Peyer's patch (tissue), 4 donors: ENCODE measurements around the gene ANKH. TPM values are rescaled to one million over a fixed set of nuclear protein-coding genes. Genes with fewer than 3 reads are reported as not detected.

Experiments
- DNase-seq, 3 donors: peaks; one replicate each; pipeline ENCODE4 v3.0.0-alpha.2; 2017 to 2019
- H3K27ac ChIP-seq, 4 donors: fragments of 200-600 bp; sonication (generic); one replicate each; pipeline ENCODE4 v1.5.1; 2016 to 2019
- H3K27me3 ChIP-seq, 2 donors: fragments of 200-600 bp; sonication (generic); one replicate each; pipeline ENCODE4 v1.5.1; 2019
- H3K36me3 ChIP-seq, 3 donors: fragments of 200-600 bp; sonication (generic); one replicate each; pipeline ENCODE4 v1.5.1; 2016 to 2019
- H3K4me1 ChIP-seq, 4 donors: fragments of 200-600 bp; sonication (generic); one replicate each; pipeline ENCODE4 v1.5.1; 2016 to 2019
- H3K4me3 ChIP-seq, 4 donors: fragments of 200-600 bp; sonication (generic); 1 replicate in 3 of 4; 2 replicates in 1 of 4; pipeline ENCODE4 v1.5.1; 2016 to 2019; ENCODE audit warnings: mild to moderate bottlenecking in 1 of 4
- H3K9me3 ChIP-seq, 4 donors: fragments of 200-600 bp; sonication (generic); one replicate each; pipeline ENCODE4 v1.5.1; 2016 to 2019; ENCODE audit warnings: mild to moderate bottlenecking in 1 of 4
- CTCF ChIP-seq, 6 experiments: fragments of 450-650 bp in 4 of 6; fragments of 200-600 bp in 2 of 6; sonication (generic) in 1 of 6; IDR thresholded peaks; one replicate each; pipeline ENCODE4 v1.5.1; 2017 to 2019; ENCODE audit warnings: antibody characterized with exemption in 6 of 6, mild to moderate bottlenecking in 3 of 6, moderate library complexity in 1 of 6
- POLR2A ChIP-seq, 2 donors: fragments of 450-650 bp; IDR thresholded peaks; one replicate each; pipeline ENCODE4 v1.5.1; 2017; ENCODE audit warnings: antibody characterized with exemption in 2 of 2, mild to moderate bottlenecking in 2 of 2, moderate library complexity in 2 of 2
- total RNA-seq, 4 donors: library from RNA; depleted of rRNA; stranded (reverse); fragments of >200 nt; gene quantifications; one replicate each; pipeline ENCODE4 v1.1.0, GENCODE V29; 2016

ANKH gene
- total RNA-seq, 4 donors from 2014 or later, result 28.9 to 98.0 (median 96.1) TPM

- H3K27ac ChIP-seq, result peak overlapping the region in 3 of 4 donors; percentile 40 to 77 (median 45)
- H3K9me3 ChIP-seq, result no peaks in the 10 kb centered on the region
- no peak for TF ChIP-seq CTCF (IDR thresholded peaks at IDR 0.05)
- H3K4me3 ChIP-seq, result no peak overlapping the region
- H3K36me3 ChIP-seq, result no peaks in the 10 kb centered on the region
- no peak for DNase-seq
- no peaks in the 10 kb centered on the region for H3K27me3 ChIP-seq
- H3K4me1 ChIP-seq, result peaks cover 0 to 6% (median 0%) of the 10 kb centered on the region in 4 donors
These were observed 23.2 kb upstream of the ANKH start for GRCh38 chr5:14894748-14895147.

GRCh38 chr5:14893381-14893780, 21.8 kb upstream of the ANKH start:
- no peaks in the 10 kb centered on the region for H3K9me3 ChIP-seq
- DNase-seq, result no peak
- peaks cover 0 to 6% (median 0%) of the 10 kb centered on the region in 4 donors for H3K4me1 ChIP-seq
- TF ChIP-seq CTCF (IDR thresholded peaks at IDR 0.05) (no peak), POLR2A (IDR thresholded peaks at IDR 0.05) (no peak)
- no peaks in the 10 kb centered on the region for H3K27me3 ChIP-seq
- peak overlapping the region in 1 of 4 donors; percentile 42 for H3K27ac ChIP-seq
- no peak overlapping the region for H3K4me3 ChIP-seq
- no peaks in the 10 kb centered on the region for H3K36me3 ChIP-seq

- Histone ChIP-seq H3K4me3 (no peak overlapping the region), H3K36me3 (no peaks in the 10 kb centered on the region), H3K27ac (no peak overlapping the region), H3K9me3 (no peaks in the 10 kb centered on the region), H3K4me1 (peaks cover 0 to 6% (median 0%) of the 10 kb centered on the region in 4 donors), H3K27me3 (no peaks in the 10 kb centered on the region)
- TF ChIP-seq POLR2A (IDR thresholded peaks at IDR 0.05), result no peak
- no peak for DNase-seq
These were observed 19.3 kb upstream of the ANKH start for GRCh38 chr5:14890846-14891245.

GRCh38 chr5:14884062-14884612, 12.6 kb upstream of the ANKH start:
- no peak overlapping the region for H3K4me3 ChIP-seq
- H3K4me1 ChIP-seq, result no peaks in the 10 kb centered on the region
- no peak for DNase-seq
- TF ChIP-seq CTCF (IDR thresholded peaks at IDR 0.05) (no peak), POLR2A (IDR thresholded peaks at IDR 0.05) (no peak)
- H3K27ac ChIP-seq, result no peak overlapping the region
- no peaks in the 10 kb centered on the region for H3K36me3 ChIP-seq
- H3K9me3 ChIP-seq, result no peaks in the 10 kb centered on the region
- no peaks in the 10 kb centered on the region for H3K27me3 ChIP-seq

GRCh38 chr5:14882658-14883580, 11.3 kb upstream of the ANKH start:
- H3K27me3 ChIP-seq, result no peaks in the 10 kb centered on the region
- TF ChIP-seq CTCF (IDR thresholded peaks at IDR 0.05) (no peak), POLR2A (IDR thresholded peaks at IDR 0.05) (no peak)
- no peaks in the 10 kb centered on the region for H3K9me3 ChIP-seq
- H3K4me1 ChIP-seq, result no peaks in the 10 kb centered on the region
- H3K27ac ChIP-seq, result no peak overlapping the region
- H3K4me3 ChIP-seq, result no peak overlapping the region
- DNase-seq, result no peak
- no peaks in the 10 kb centered on the region for H3K36me3 ChIP-seq

GRCh38 chr5:14881826-14882225, 10.2 kb upstream of the ANKH start:
- H3K36me3 ChIP-seq, result no peaks in the 10 kb centered on the region
- no peaks in the 10 kb centered on the region for H3K27me3 ChIP-seq
- H3K9me3 ChIP-seq, result no peaks in the 10 kb centered on the region
- DNase-seq, result no peak
- H3K4me3 ChIP-seq, result no peak overlapping the region
- H3K4me1 ChIP-seq, result no peaks in the 10 kb centered on the region
- no peak for TF ChIP-seq POLR2A (IDR thresholded peaks at IDR 0.05)
- TF ChIP-seq CTCF (IDR thresholded peaks at IDR 0.05), result no peak
- no peak overlapping the region for H3K27ac ChIP-seq
